GM12873 (cell line): ENCODE results near the gene DCAF8L2.

Experiments
- TF ChIP-seq, protein P1 (sequence below): IDR thresholded peaks from 2 replicates; pipeline ENCODE4 v1.5.1; 2012; ENCODE audit warnings: low read depth, mild to moderate bottlenecking, moderate library complexity, low read length, control low read depth; ENCODE audit not compliant: insufficient read depth; ENCODE audit errors: missing control alignments

Gene DCAF8L2

DNA sequence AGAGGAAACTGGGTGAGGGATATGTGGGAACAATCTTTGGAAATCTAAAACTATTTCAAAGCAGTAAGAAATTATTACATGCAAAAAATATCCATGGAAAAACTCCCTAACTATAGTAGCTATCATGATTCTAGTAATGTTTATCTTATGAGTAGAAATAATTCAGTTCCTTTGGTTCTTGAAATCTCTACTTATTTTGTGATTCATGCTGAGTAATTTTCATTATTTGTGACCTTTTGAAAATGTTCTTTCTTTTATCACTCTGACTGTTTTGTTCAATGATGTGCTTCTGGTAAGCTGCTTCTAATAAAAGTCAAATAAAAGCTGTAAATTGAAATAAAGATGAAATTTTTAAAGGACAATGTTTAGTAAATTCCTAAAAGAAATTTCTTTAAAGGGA lies 177.2 kb downstream of the DCAF8L2 start:
- TF ChIP-seq, protein P1, sequence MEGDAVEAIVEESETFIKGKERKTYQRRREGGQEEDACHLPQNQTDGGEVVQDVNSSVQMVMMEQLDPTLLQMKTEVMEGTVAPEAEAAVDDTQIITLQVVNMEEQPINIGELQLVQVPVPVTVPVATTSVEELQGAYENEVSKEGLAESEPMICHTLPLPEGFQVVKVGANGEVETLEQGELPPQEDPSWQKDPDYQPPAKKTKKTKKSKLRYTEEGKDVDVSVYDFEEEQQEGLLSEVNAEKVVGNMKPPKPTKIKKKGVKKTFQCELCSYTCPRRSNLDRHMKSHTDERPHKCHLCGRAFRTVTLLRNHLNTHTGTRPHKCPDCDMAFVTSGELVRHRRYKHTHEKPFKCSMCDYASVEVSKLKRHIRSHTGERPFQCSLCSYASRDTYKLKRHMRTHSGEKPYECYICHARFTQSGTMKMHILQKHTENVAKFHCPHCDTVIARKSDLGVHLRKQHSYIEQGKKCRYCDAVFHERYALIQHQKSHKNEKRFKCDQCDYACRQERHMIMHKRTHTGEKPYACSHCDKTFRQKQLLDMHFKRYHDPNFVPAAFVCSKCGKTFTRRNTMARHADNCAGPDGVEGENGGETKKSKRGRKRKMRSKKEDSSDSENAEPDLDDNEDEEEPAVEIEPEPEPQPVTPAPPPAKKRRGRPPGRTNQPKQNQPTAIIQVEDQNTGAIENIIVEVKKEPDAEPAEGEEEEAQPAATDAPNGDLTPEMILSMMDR = no peak

DNA sequence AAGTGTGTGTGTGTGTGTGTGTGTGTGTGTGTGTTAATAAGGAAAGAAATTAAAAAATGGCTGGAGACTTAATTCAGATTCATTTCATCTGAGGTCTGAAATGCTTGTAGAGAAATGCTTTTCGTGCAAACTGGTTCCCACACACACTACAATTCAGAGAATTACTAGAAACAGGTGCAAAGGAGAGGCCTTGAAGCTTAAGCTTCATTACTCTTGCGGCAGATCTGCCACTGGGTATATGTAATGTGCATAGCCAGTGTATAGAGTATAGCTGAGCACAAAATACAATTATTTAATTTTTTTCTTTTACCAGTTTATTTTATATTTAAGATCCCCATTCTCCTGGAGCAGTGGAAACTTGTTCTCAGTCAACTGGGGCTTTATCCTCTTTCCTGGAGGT lies 185.8 kb downstream of the DCAF8L2 start:
- TF ChIP-seq, protein P1 = no peak

- TF ChIP-seq, protein P1 = no peak
Measured at GRCh38 chrX:27796640-27797257, 206.6 kb downstream of the DCAF8L2 start.

GRCh38 chrX:27797575-27797974 lies 207.4 kb downstream of the DCAF8L2 start:
- TF ChIP-seq, protein P1 = no peak
